ENCODE measurements around the gene FBXO47. TPM values are rescaled to one million over a fixed set of nuclear protein-coding genes. Genes with fewer than 3 reads are reported as not detected.
"Not testable (repeated sequence)": the region's sequence is repeated elsewhere in the genome, so short reads cannot be mapped to it uniquely, and the experiment has no call there.

The FBXO47 gene
- polyA plus RNA-seq, 6 donors from 2014 or later: not detected

DNA sequence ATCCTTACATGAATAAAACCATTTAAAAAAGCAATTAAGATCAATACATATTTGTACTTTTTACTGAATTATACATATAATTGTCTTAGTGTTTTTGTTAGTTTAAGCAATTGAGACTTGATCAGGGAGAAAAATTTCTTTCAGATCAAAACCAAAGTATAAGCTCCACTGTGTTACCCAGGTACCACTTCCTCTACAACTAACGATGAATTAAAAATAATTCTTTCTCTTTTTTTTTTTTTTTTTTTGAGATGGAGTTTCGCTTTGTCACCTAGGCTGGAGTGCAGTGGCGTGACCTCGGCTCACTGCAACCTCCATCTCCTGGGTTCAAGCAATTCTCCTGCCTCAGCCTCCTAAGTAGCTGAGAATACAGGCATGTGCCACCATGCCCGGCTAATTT is 6.8 kb downstream of the FBXO47 start:
- Mint-ChIP-seq H3K27ac (no peak overlapping the region), H3K4me1 (peaks cover 0 to 5% (median 0%) of the 10 kb centered on the region in 3 donors), H3K36me3 (no peaks in the 10 kb centered on the region), H3K9me3 (no peaks in the 10 kb centered on the region), H3K27me3 (no peaks in the 10 kb centered on the region), H3K4me3 (no peak overlapping the region)
- ATAC-seq (ENCODE audit: low read depth in 2 of 2) (peak in 1 of 2 donors; percentile 16), DNase-seq (no peak)

DNA sequence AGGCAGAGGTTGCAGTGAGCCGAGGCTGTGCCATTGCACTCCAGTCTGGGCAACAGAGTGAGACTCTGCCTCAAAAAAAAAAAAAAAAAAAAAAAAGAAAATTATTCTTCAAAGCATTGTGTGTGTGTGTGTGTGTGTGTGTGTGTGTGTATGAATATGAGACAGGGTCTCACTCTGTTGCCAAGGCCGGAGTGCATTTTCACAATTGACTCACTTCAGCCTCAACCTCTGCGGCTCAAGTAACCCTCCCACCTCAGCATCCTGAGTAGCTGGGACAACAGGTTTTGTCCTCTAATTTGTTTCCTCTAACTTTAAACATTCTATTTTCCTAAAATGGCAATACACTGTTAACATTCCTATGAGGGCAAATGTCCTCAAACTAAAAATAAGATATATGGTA is 7.7 kb downstream of the FBXO47 start:
- Mint-ChIP-seq H3K4me3 (no peak overlapping the region), H3K27me3 (no peaks in the 10 kb centered on the region), H3K36me3 (no peaks in the 10 kb centered on the region), H3K9me3 (no peaks in the 10 kb centered on the region), H3K27ac (no peak overlapping the region), H3K4me1 (peaks cover 0 to 5% (median 0%) of the 10 kb centered on the region in 3 donors)
- ATAC-seq (ENCODE audit: low read depth in 2 of 2) (no peak), DNase-seq (no peak)

DNA sequence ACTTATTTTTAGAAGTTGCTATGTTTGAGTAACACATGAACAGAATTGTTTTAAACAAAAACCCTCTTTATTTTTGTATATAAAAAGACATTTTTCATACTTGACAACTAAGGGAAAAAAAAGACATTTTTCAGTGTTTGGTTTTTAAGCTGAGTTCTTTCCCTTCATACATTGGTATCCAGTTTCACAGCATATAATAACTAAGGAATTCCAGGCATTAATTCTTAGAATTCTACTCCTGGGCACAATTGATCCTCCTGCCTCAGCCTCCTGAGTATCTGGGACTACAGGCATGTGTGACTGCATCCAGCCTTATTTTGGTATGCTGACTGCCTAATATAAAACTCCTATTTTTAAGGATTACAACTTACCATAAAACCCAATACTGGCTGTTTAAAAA is 8.4 kb downstream of the FBXO47 start:
- Mint-ChIP-seq H3K36me3 (no peaks in the 10 kb centered on the region), H3K4me3 (no peak overlapping the region), H3K27me3 (no peaks in the 10 kb centered on the region), H3K9me3 (no peaks in the 10 kb centered on the region), H3K4me1 (peaks cover 0 to 5% (median 0%) of the 10 kb centered on the region in 3 donors), H3K27ac (no peak overlapping the region)
- ATAC-seq (ENCODE audit: low read depth in 2 of 2): no peak
- no peak for DNase-seq

DNA sequence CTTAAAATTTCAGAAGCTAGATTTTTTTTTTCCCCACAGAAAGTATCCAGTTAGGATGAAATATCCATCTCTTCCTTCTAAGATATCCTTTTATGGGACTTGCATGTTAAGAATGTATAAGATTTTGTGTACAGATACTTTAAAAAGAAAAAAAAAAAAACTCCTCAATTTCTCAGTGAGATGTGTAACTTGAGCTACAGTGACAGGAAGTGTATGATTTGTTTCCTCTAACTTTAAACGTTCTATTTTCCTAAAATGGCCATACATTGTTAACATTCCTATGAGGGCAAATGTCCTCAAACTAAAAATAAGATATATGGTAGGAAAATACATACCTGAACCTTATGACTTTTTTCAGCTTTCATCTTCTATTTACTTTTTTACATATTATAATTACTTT is 8.9 kb downstream of the FBXO47 start:
- Mint-ChIP-seq H3K4me1 (peaks cover 0 to 5% (median 0%) of the 10 kb centered on the region in 3 donors), H3K27ac (no peak overlapping the region), H3K36me3 (no peaks in the 10 kb centered on the region), H3K9me3 (no peaks in the 10 kb centered on the region), H3K27me3 (no peaks in the 10 kb centered on the region), H3K4me3 (no peak overlapping the region)
- no peak for DNase-seq
- ATAC-seq (ENCODE audit: low read depth in 2 of 2): no peak

DNA sequence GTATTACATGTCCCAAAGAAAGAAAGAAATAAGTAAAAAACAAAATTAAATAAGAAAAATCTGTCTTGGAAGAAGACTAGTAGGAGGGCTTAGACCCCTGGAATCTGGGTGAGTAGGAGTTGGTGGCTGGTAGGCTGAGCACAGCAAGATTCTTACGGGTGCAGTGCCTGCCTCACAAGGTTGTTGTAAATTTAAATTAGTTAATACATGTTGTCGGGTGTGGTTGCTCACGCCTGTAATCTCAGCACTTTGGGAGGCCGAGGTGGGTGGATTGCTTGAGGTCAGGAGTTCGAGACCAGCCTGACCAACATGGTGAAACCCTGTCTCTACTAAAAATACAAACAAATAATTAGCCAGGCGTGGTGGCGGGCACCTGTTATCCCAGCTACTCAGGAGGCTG is 13.4 kb downstream of the FBXO47 start:
- DNase-seq; H3K27ac Mint-ChIP-seq; H3K4me3 Mint-ChIP-seq; H3K36me3 Mint-ChIP-seq; H3K9me3 Mint-ChIP-seq; H3K27me3 Mint-ChIP-seq; H3K4me1 Mint-ChIP-seq; ATAC-seq (ENCODE audit: low read depth in 2 of 2): not testable (repeated sequence)

DNA sequence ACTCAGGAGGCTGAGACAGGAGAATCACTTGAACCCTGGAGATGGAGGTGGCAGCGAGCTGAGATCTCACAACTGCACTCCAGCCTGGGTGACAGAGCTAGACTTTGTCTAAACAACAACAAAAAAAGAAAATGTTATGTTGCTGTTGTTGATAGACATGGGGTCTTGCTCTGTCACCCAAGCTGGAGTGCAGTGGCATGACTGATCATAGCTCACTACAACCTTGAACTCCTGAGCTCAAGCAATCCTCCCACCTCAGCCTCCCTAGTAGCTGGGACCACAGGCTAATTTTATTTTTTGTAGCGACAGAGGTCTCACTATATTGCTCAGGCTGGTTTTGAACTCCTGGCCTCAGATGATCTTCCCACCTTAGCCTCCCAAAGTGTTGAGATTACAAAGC is 20.0 kb downstream of the FBXO47 start:
- Mint-ChIP-seq H3K4me3 (no peak overlapping the region), H3K27ac (no peak overlapping the region), H3K27me3 (no peaks in the 10 kb centered on the region), H3K36me3 (no peaks in the 10 kb centered on the region), H3K4me1 (peaks cover 0 to 2% (median 0%) of the 10 kb centered on the region in 3 donors), H3K9me3 (no peaks in the 10 kb centered on the region)
- no peak for DNase-seq
- no peak for ATAC-seq (ENCODE audit: low read depth in 2 of 2)

DNA sequence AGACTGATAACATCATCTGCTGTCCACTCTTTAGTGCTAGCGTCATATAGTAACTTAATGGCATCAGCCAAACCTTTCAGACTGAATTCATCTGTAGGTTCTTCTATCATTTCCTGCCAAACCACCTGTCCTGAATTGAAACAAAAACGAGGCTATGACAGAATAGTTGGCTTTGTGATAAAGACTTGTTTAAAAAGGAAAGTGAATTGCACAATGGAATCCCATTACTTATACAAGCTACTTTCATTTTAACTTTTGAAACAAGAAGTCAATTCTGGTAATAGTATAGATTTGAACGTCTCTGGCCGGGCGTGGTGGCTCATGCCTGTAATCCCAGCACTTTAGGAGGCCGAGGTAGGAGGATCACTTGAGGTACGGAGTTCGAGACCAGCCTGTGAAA is 23.6 kb downstream of the FBXO47 start:
- ATAC-seq (ENCODE audit: low read depth in 2 of 2) (no peak), DNase-seq (no peak)
- H3K27me3 Mint-ChIP-seq: no peaks in the 10 kb centered on the region
- H3K27ac Mint-ChIP-seq: peak overlapping the region in 1 of 6 donors; percentile 11
- H3K9me3 Mint-ChIP-seq: no peaks in the 10 kb centered on the region
- H3K4me3 Mint-ChIP-seq: no peak overlapping the region
- no peaks in the 10 kb centered on the region for H3K36me3 Mint-ChIP-seq
- H3K4me1 Mint-ChIP-seq: peaks cover 0 to 2% (median 0%) of the 10 kb centered on the region in 3 donors

DNA sequence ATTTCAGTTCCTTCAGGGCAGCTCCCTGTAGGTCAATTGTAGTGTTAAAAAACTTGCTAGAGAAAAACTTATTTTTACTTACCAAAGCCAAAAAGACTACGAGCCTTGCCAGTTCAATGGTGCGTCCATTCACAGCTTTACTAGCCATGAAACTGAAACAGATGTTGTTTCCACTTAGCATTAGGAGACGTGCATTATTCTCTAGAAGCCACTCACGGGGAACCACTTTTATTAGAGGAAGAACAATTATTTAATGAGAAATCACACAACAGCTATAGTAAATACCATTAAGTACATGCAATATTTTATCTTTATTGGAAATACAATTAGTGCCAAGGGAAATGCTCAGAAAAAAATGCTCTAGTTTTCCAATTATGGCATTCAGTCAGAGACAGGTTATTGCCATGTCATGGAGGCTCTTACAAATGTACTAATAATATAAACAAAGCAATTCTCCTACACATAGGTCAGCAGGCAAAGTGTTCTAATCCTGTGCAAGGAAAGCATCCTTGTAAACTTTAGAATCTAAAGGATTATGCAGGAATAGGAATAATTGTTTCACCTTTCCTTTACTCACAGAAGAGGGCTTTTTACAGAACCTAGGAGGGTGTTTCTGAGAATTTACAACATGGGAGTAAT is 24.4 kb downstream of the FBXO47 start:
- Mint-ChIP-seq H3K4me3 (no peak overlapping the region), H3K9me3 (no peaks in the 10 kb centered on the region)

DNA sequence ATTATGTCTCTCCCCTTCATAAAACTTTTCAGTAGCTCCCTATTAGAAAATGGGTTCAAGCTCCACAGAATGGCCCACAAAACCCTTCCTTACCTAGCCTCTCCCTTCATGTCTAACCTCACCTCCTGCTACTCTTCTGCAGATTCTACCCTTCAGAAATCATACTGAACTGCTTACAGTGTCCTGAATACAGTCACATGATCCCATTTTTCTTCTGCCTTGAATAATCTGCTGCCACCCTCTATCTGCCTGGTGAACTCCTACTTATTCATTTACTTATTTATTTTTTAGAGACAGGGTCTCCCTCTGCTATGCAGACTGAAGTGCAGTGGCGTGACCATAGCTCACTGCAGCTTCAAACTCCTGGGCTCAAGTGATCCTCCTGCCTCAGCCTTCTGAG is 26.8 kb downstream of the FBXO47 start:
- Mint-ChIP-seq H3K9me3 (no peaks in the 10 kb centered on the region), H3K27me3 (no peaks in the 10 kb centered on the region), H3K4me1 (peaks cover 0 to 2% (median 0%) of the 10 kb centered on the region in 3 donors), H3K27ac (peak overlapping the region in 1 of 6 donors; percentile 18), H3K4me3 (no peak overlapping the region), H3K36me3 (no peaks in the 10 kb centered on the region)
- ATAC-seq (ENCODE audit: low read depth in 2 of 2) (no peak), DNase-seq (no peak)

More for the DNA sequence above, 24.4 kb downstream of the FBXO47 start:
- Mint-ChIP-seq H3K27me3 (no peaks in the 10 kb centered on the region), H3K36me3 (no peaks in the 10 kb centered on the region), H3K27ac (peak overlapping the region in 1 of 6 donors; percentile 16), H3K4me1 (peaks cover 0 to 2% (median 0%) of the 10 kb centered on the region in 3 donors)
- no peak for DNase-seq
- peak; percentile 30 to 41 for ATAC-seq (ENCODE audit: low read depth in 2 of 2)

DNA sequence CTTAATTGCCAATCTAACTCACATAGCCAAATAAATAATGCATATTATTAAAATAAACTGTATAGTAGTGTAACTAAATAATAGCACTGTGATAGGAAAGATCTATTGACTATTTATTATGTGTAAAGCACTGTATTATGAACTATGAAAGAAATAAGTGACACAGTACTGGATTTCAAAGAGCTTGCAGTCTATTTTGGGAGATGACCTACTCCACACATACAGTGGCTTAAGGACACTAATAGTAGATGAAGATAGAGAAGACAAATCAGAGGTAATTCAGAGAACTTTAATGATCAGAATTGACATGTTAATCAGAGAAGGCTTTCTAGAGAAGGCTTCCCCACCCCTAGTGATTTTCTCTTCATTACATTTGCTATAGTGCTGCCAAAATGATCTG is 27.2 kb downstream of the FBXO47 start:
- Mint-ChIP-seq H3K9me3 (no peaks in the 10 kb centered on the region), H3K4me3 (no peak overlapping the region), H3K36me3 (no peaks in the 10 kb centered on the region), H3K4me1 (peaks cover 0 to 2% (median 0%) of the 10 kb centered on the region in 3 donors), H3K27ac (no peak overlapping the region), H3K27me3 (no peaks in the 10 kb centered on the region)
- ATAC-seq (ENCODE audit: low read depth in 2 of 2): no peak
- no peak for DNase-seq

DNA sequence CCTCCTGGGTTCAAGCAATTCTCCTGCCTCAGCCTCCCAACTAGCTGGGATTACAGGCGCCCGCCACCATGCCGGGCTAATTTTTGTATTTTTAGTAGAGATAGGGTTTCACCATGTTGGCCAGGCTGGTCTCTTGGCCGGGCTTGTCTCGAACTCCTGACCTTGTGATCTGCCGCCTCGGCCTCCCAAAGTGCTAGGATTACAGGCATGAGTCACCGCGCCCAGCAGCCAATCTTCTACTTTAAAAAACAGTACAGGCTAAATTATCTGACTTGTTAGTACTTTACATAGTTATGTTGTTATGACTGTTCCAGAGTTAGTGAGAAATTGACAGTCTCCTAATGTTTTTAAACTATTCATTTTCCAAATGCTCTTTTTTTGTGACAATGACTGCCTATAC is 33.2 kb downstream of the FBXO47 start:
- ATAC-seq (ENCODE audit: low read depth in 2 of 2); H3K27ac Mint-ChIP-seq; H3K9me3 Mint-ChIP-seq; H3K27me3 Mint-ChIP-seq; H3K4me1 Mint-ChIP-seq; H3K36me3 Mint-ChIP-seq; DNase-seq; H3K4me3 Mint-ChIP-seq: not testable (repeated sequence)

DNA sequence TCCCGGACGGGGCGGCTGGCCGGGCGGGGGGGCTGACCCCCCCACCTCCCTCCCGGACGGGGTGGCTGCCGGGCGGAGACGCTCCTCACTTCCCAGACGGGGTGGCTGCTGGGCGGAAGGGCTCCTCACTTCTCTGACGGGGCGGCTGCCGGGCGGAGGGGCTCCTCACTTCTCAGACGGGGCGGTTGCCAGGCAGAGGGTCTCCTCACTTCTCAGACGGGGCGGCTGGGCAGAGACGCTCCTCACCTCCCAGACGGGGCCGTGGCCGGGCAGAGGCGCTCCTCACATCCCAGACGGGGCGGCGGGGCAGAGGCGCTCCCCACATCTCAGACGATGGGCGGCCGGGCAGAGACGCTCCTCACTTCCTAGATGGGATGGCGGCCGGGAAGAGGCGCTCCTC is 36.4 kb downstream of the FBXO47 start:
- not testable (repeated sequence) for H3K9me3 Mint-ChIP-seq; H3K36me3 Mint-ChIP-seq; H3K27me3 Mint-ChIP-seq; ATAC-seq (ENCODE audit: low read depth in 2 of 2); DNase-seq; H3K4me3 Mint-ChIP-seq; H3K27ac Mint-ChIP-seq; H3K4me1 Mint-ChIP-seq

DNA sequence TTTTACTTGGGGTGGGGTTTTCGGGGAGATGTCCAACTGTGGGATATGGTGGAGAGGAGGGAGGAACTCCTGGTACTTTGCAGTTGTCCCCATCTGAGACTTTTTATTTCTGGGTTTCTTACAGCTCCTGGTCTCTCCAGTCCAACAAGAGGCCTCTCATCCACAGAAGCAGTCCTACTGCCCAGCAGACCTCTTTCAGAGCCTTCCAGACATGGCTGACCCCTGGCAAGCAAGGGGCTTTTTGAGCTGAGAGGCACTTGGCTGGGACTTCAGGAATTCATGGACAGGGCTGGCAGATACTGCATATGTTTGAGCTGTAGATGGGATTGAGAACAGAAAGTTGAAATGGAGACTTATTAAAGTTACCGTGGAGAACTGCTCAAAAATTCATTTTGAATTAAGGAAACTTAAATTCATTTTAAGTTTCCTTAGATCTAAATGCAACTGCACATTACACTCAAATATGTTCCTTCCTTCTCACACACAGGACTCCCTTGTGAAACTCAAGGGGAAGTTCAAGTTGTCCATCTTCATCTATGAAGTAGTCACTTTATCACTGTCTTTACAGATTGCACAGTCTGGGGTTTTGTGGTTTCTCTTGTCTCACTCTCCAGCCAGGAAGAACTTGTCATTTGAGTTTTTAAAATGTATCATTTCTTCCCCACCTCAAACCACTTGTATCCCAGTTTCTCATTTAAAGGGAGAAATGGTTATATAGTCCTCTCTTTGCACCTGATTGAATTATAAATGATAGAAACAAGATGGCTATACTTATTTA is 40.7 kb downstream of the FBXO47 start:
- Mint-ChIP-seq H3K4me3 (no peak overlapping the region), H3K36me3 (no peaks in the 10 kb centered on the region), H3K9me3 (no peaks in the 10 kb centered on the region), H3K4me1 (peaks cover 8 to 15% (median 12%) of the 10 kb centered on the region in 3 donors), H3K27ac (peak overlapping the region in 5 of 6 donors; percentile 4 to 66 (median 52)), H3K27me3 (peaks cover 0 to 7% (median 0%) of the 10 kb centered on the region in 3 donors)
- DNase-seq (no peak), ATAC-seq (ENCODE audit: low read depth in 2 of 2) (no peak)

DNA sequence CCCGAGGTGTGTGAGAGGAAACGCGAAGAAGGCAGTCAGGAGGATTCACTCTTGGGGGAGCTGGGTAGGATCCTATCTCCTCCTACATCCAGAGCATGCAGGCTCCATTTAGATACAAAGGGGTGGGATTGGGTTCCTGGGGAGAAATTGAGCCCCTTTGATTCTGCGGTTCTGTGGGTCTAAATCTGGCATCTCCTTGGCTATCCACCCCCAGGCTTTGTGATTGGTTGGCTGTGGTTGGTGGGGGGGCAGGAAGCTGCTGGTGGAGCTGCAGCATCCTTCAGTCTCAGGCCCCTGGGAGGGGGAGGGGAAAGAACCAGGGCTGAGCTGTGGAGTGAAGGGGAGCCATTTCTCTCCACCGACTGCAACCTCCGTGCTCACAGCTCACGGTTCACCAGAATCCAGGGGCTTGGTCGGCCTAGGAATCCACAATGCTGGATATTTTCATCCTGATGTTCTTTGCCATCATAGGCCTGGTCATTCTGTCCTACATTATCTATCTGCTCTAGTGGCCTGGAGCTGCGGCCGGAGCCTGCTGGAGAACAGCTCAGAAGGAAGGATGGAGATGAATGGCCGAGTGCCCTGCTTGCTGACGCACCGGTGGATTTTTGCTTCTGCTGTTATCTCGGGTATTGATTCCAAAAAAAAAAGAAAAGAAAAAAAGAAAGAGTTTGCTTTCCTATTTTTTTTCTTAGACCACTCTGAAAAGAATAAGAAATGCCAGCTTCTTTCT is 41.8 kb downstream of the FBXO47 start, which contains the start of gene LASP1NB:
Gene LASP1NB, plus strand, starts transcription at position 352 of the 733 bp plus-strand sequence.
- ATAC-seq (ENCODE audit: low read depth in 2 of 2): no peak
- no peak for DNase-seq
- H3K4me1 Mint-ChIP-seq: peaks cover 11 to 16% (median 14%) of the 10 kb centered on the region in 3 donors
- no peak within 1 kb of the TSS for H3K4me3 Mint-ChIP-seq
- peak within 1 kb of the TSS in 5 of 6 donors; percentile 5 to 64 (median 56) for H3K27ac Mint-ChIP-seq
- no peaks in the 10 kb centered on the region for H3K9me3 Mint-ChIP-seq
- no peaks in the 10 kb centered on the region for H3K36me3 Mint-ChIP-seq
- no peaks in the 10 kb centered on the region for H3K27me3 Mint-ChIP-seq

All from naive B cell (primary cell).